GM20431 (cell line): ENCODE data around the gene RNASE2.
"Not testable (repeated sequence)": the region's sequence is repeated elsewhere in the genome, so short reads cannot be mapped to it uniquely, and the experiment has no call there.

Experiments used
- in situ Hi-C: fragments of 300-500 bp; cut with MseI, MboI; formaldehyde crosslinking; loops from one replicate; pipeline ENCODE4 v1.15.0; 2020; ENCODE audit warnings: low sequenced_read_pairs; ENCODE audit not compliant: unreplicated experiment

The RNASE2 gene

DNA sequence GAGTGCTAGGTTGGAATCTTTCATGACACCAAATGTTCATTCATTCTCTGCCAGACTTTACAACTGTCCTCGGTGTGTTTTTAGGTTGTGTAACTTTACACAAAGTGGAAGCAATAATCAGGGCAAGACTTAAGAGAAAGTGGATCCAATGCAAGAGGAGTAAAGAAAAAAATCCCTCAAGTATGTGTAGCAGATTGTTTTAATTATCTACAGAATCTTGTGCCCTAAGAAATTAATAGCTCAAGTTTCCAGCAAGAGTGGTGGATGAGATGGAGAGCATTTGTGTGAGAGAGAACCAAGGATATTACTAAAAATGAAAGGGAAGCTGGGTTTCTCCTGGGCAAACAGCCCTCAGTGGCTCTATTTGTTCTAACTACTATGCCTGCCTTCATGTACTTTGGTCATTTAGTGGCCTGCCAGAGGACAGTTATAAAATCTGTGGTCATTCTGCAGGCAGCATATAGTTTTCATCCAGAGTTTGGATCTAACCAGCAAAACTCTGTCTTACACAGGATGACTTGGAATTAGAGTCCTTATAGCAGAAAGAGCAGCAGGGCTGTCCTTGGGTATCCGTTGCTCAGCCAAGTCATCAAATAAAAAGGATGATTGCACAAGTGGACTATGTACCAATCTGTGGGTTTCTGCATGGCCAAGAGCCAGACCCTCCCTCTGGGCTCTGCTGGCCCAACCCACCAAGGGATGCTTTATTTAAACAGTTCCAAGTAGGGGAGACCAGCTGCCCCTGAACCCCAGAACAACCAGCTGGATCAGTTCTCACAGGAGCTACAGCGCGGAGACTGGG, at the start of gene RNASE2:
Gene RNASE2, plus strand, starts transcription at position 752 of the 802 bp plus-strand sequence. CDS start 285 bp downstream, outside the sequence.
- in situ Hi-C loops: not testable (repeated sequence)

DNA sequence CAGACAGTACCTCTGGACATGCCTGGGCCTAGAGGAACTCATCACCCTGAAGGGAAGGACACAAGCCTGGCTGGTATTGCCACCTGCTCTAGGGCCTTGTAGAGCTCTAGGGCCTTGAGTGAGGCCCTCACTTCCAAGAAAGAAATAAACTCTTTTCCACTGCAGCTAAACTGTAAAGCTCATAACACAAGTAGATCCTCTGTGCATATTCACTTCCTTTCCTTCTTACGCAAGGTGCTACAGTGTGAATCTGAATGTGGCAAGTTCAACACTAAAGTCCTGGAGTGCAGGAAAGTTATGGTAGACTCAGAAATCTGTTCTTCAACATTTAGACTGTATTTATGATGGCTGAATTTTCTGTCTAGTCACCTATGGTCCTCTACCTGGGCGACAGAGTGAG, 49.6 kb upstream of the RNASE2 start:
- in situ Hi-C loops: no loop called here

DNA sequence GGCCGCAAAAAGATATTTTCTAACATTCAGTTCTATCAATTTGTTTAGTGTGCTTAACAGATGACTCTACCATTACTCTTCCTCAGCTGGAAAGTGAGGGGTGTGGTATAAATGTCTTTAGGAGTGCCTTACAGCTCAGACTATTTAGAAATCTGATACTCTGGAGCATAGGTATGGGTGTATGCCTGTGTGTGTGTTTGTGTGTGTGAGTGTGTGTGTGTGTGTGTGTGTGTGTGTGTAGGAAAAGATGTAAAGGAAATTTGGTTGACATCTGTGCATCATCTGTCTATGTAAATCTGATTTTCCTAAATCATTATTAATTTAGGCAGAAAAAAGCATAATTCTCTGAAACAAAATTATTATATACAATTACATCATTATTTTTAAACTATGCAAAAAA, 48.1 kb upstream of the RNASE2 start:
- in situ Hi-C loops: no loop called here

DNA sequence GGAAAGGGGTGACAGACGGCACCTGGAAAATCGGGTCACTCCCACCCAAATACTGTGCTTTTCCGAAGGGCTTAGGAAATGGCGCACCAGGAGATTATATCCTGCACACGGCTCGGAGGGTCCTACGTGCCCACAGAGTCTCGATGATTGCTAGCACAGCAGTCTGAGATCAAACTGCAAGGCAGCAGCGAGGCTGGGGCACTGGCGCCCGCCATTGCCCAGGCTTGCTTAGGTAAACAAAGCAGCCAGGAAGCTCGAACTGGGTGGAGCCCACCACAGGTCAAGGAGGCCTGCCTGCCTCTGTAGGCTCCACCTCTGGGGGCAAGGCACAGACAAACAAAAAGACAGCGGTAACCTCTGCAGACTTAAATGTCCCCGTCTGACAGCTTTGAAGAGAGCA, 44.5 kb upstream of the RNASE2 start:
- in situ Hi-C loops: not testable (repeated sequence)

DNA sequence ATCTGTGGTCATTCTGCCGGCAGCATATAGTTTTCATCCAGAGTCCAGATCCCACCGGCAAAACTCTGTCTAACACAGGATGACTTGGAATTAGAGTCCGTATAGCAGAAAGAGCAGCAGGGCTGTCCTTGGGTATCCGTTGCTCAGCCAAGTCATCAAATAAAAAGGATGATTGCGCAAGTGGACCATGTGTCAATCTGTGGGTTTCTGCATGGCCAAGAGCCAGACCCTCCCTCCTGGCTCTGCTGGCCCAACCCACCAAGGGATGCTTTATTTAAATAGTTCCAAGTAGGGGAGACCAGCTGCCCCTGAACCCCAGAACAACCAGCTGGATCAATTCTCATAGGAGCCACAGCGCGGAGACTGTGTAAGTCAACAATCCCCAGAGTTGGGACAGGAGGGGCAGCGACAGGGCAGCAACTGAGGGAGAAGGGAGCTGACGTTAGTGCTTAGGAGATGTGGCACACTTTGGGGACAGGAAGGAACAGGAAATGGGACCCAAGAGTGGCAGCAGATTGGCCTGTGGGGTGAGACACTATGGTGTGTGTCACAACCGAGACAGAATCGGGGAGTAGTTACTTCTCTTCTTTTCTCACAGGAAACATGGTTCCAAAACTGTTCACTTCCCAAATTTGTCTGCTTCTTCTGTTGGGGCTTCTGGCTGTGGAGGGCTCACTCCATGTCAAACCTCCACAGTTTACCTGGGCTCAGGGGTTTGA, 36.1 kb upstream of the RNASE2 start:
- in situ Hi-C loops: not testable (repeated sequence)

DNA sequence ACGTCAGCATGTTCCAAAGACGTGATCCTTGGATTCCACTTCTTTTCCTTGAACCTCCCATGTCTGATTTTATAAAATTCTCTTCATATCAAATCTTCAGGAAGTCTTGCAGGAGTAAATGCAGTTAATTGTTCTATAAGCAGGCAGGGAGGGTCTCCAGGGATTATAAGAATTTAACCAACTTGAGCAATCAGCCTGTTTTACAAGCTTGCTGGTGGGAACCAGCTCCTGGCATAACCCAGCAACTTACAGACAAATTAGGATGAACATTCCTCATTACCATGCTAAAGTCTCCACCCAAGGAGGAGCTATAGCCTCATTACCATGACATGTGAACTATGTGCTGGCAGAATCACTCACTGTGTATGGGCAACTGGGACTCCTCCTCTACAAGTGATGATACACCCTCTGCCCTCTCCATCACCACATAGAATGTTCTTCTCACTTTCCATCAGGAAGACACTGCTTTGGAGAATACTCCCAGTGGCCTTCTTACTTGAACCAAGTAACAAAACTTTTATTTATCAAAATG, 31.5 kb upstream of the RNASE2 start:
- in situ Hi-C loops: not testable (repeated sequence)

DNA sequence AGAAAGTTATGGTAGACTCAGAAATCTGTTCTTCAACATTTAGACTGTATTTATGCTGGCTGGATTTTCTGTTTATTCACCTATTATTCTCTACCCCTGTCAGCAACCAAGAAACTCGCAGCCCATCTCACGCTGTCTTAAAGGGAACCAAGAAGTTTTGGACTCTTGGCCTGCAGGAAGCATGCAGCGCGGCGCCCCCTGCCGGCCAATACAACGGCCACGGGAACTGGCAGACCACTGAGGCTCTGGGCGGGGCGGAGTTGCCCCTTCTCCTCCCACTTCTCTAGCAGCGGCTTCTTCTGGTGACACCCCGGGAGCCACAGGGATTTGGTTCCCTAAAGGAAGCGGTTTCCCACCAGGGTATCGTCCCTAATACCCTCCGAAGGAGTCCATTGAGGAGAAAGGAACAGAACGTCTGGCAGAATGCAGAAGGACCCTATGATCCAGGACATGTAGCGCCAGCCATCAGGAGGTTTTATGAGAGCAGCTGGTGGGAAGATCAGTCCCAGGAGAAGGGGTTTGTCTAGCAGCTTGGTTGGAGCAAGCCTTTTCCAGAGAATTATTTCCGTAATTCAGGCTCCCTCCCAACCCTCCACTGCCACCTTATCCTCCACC, 21.0 kb upstream of the RNASE2 start:
- in situ Hi-C loops: no loop called here

DNA sequence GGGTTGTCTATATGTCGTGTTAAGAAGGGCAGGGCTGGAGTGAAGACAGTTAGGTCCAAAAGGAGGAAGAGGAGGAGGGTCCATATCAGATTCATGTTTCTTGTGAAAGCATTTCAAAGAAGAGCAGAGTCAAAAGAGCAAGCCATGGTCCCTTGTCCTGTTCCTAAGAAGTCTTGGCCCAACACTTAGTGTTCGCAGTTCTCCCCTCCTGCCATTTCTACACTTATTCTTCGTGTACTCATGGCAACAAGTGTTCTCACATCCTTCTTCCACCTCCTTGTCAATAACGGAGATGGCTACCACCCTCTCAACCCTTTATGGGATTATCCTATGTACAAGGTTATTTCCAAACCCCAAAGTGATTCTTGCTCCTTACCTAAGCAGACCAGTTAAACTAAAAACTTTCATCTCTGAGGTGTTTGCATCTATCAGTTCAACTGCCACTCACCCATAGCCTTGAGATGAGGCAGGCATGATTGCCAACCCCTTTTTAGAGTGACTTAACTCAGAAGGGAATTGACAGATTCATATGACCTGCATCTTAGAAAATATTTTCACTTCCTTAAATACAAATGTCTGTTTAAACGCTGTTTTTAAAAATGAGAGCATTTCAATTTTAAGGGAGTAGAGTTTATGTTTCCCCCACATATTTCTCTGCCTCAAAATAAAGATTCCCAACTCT, 19.8 kb upstream of the RNASE2 start:
- in situ Hi-C loops: no loop called here

DNA sequence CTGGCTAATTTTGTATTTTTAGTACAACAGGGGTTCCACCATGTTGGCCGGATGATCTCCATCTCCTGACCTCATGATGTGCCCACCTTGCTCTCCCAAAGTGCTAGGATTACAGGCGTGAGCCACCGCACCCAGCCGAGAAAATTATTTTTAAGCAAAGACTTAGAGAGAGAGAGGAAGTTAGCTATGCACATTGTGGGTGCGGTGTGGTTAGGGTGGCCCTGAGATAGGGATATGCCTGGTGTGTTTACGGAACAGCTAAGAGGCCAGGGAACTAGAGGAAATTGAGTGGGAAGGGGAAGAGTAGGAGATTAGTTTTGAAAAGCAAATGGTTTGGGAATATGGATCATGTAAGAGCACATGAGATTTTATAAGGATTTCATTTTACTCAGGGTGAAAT, 10.1 kb upstream of the RNASE2 start:
- in situ Hi-C loops: not testable (repeated sequence)

DNA sequence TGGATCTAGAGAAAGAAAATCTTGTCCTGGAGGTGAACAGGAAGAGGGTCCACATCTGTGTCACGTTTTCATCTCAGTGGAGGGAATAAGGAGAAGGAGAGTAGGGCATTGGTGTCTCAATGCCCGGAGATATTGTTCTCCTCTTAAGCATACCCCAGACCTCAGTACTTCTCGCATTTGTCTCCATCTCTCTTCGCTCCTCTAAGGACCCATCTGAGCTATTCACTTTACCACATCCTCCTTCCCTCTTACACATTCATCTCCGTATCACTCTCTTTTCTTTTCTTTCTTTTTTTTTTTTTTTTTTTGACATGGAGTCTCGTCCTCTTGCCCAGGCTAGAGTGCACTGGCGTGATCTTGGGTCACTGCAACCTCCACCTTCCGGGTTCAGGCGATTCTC, 8.6 kb upstream of the RNASE2 start:
- in situ Hi-C loops: not testable (repeated sequence)

DNA sequence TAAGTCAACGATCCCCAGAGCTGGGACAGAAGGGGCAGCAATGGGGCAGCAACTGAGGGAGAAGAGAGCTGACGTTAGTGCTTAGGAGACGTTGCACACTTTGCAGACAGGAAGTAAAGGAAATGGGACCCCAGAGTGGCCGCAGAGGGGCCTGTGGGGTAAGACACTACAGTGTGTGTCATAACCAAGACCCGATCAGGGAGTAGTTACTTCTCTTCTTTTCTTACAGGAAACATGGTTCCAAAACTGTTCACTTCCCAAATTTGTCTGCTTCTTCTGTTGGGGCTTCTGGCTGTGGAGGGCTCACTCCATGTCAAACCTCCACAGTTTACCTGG, 219 bp downstream of the RNASE2 start:
- in situ Hi-C loops: not testable (repeated sequence)

DNA sequence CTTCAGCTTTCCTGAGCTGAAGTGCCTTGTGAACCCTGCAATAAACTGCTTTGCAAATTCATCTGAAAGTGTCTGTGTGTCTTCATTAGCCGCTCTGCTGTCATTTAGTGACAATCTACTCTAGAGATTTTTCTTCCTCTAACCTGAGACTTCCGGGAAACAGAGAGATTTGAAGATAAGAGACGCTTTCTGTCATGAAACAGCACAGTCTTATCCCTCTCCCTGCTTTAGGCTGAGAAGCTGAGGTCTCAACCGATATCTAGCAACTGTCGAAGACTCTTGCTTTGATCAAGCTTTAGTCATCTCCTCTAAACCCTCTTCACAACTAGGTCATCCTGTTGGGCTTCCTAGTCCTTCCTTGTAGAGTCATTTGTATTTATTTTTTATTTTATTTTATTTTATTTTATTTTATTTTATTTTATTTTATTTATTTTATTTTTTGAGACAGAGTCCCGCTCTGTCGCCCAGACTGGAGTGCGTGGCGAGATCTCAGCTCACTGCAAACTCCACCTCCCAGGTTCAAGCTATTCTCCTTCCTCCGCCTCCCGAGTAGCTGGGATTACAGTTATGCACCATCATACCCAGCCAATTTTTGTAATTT, 1.2 kb downstream of the RNASE2 start:
- in situ Hi-C loops: no loop called here

DNA sequence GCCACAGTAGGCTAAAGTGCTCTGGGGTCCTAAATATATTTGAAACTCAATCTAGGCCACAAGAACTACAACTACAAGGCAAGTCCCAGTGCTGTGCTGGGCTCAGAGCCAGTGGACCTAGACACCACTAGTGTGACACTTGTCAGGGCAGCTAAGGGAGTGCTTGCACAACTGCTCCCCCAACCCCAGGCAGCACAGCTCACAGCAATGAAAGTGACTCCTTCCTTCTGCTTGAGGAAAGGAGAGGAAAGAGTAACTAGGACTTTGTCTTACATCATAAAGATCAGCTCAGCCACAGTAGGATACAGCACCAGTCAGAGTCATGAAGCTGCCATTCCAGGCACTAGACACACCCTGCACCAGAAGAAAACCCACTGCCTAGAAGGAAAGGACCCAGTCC, 3.7 kb downstream of the RNASE2 start:
- in situ Hi-C loops: not testable (repeated sequence)

DNA sequence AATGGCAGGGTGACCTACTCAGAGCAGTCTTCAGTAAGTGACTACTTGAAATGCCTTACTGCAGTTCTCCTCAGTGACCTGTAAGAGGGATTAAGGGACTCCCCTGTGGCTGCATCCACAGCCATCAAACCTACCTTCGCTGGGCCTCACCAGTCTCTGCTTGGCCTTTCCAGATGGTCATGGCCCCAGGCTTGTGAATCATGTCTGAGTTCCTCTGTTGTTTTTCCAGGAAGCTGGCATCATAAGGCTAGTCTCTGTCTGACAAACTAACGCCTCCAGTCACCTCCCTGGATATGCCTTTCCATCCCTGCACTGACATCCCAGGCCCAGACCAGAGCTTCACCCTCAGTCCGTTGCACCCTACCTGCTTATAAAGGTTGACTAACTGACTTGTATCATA, 14.0 kb downstream of the RNASE2 start:
- in situ Hi-C loops: no loop called here

DNA sequence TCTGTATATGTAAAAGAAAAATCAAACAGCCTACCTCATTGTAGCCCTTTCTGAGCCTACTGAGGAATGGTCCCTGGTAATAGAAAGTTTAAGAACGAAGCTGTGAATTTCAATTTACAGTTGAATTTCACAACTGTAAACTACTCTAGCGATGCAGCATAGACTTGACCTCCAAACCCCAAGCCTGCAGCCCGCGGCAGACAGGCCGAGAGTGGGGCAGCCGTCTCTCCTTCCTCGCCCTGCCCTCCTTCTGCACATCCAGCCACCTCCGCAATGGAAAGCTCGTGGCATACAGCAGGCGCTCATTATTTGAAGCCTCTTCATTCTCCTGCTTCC, 15.3 kb downstream of the RNASE2 start:
- in situ Hi-C loops: no loop called here

DNA sequence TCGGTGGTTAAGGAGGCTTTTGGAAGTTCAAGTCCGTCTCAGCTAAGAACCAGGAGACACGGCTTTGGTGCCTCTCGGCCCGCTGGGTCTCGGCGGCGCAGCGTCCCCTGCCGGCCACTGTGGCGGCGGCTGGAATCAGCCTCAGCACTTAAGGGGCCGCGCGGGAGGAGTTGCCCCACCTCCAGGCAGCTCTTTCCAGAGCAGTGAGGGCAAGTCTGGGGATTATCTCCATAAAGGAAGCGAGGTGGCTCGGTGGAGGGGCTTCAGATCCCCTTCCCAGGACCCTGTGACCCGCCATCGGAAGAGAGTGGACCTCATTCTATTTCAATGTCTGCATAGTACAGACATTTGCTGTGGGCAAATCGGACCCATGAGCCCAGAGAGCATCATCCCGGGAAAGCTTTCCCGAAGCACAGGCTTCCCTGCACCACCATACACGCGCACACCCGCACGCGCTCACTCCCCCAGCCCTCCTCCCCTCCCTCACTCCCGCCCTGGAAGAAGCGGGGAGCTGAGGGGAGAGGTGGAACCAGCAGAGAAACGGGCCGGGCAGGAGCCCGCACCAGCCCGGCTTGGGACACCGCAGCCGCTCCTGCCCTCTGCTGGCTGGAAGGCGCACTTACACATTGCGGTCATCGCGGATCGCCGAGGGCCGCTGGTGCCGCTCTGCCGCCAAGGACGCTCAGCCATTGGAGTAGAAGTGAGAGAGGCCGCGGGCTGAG, 15.9 kb downstream of the RNASE2 start:
- in situ Hi-C loops: no loop called here

DNA sequence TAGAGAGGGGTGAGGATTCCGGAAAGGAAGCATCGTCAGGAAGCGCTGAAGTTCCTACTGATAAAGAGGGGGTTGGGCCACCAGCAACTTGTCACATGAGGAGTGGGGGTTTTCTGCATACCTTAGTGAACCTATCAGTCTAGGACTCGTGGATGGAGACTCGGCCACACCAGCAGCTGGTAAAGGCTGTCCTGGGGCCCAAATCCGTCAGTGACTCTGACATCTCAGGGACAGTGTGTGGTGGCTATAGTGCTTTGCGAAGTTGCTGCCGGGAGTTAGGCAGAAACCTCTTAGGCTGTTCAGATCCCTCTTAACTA, 16.4 kb downstream of the RNASE2 start:
- in situ Hi-C loops: no loop called here

DNA sequence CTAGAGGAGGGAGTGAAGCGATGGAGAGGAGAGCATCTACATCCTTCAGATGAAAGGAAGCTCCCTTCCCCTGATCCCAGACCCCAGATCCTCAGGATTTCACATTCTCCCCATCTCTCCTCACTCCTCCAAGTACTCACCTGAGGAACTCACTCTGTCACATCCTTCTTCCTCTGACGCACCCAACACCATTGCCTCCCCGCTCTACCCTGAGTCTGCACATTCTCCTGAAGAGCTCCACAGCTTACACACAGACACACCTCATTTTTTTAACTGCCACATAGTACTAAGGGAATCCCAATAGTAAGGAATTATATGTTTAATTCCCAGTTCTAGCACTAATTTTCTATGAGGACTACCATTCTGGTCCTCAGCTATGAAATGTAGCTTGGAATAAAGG, 18.2 kb downstream of the RNASE2 start:
- in situ Hi-C loops: no loop called here

DNA sequence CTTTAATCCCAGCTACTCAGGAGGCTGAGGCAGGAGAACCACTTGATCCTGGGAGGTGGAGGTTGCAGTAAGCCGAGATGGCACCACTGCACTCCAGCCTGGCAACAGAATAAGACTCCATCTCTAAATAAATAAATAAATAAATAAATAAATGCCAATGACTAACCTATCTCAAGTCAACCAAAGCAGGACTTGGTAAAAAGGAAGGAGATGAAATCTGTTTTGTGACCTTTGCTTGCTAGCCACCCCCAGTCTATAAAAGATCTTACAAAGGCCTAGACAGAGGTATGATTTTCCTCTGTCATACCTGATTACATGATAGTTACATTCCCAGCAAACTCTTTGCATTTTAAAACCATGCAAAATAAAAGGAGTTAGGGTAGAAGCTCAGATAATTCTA, 21.0 kb downstream of the RNASE2 start:
- in situ Hi-C loops: no loop called here

DNA sequence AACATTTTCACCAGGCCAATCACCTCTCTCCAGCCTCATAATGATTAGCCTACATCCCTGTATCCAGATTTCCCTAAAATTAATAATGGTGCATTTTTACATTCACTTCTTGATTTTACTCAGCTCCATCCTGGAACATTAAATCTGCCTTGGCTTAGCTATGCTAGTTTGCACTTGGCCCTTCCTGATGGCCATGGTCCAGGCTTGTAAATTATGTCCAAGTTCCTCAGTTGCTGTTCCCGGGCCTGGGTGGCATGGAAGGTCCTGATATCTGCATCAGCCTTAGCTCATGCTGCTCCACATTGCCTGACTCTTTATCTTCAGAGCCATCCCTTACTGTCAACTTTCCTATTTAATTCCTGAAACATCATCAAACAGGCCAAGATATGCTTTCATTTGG, 23.4 kb downstream of the RNASE2 start:
- in situ Hi-C loops: no loop called here
